Inferior parietal cortex (tissue), 1 donor: Measurements from ENCODE around the gene MYO1G.
"Not testable (repeated sequence)": the region's sequence is repeated elsewhere in the genome, so short reads cannot be mapped to it uniquely, and the experiment has no call there.

ENCODE experiments used
- DNase-seq: peaks from one replicate; pipeline ENCODE4 v3.0.0-alpha.2; 2016; ENCODE audit errors: extremely low spot score

Gene MYO1G

GRCh38 chr7:44944821-44945220 lies 34.0 kb downstream of the MYO1G start:
- no peak for DNase-seq

DNA sequence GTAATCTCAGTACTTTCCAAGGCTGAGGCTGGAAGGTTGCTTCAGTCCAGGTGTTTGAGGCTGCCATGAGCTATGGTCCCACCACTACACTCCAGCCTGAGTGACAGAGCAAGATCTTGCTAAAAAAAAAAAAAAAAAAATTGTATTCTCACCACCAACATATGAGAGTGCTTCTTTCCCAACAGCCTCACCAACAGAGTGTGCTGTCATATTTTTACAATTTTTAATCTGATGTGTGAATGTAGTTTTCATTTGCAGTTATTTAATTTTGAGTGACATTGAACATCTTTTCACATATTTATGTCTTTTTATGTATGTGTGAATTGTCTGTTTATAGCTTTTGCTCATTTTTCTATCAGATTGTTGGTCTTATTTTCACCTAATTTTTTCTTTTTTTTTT lies 35.2 kb downstream of the MYO1G start:
- DNase-seq: no peak

DNA sequence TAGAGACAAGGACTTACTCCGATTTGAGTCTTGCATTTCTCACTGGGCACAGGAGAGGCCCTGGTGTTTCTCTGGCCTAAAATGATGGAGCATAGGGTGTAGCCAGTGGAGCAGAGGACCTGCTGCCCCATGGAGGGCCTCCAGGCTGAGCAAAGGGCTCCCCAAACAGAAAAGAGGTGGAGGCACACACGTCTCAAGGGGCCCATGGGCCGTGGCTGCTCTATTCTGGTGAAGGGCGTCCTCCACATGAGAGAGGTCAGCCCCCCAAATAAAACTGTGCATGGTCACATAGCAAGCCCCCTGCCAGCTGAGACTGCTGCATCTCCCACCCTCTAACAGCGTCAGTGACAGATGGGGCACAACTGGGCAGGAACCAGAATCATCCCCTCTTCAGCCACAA lies 41.4 kb downstream of the MYO1G start:
- DNase-seq: no peak

GRCh38 chr7:44936322-44936721 lies 42.5 kb downstream of the MYO1G start:
- no peak for DNase-seq

- no peak for DNase-seq
These were observed 43.2 kb downstream of the MYO1G start for GRCh38 chr7:44935583-44935982.

DNA sequence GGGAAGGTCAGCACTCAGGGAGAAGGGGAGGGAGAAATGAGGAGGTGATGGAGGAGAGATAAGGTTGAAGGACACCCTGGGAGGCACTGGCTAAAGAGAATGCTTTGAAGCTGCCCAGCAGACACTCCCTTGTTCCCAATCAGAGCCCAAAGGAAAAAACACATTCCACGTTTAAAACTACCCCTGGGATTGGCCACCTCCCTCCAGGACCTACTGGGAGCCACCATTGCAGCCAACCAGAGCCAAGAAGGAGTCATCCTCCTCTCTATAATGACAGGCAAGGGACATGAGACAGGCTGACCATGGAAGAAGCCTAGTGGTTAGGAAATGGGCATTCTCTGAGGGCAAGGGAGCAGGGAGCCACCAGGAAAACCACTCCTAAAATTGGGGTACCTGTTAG lies 43.8 kb downstream of the MYO1G start:
- DNase-seq: no peak

GRCh38 chr7:44934510-44934909 lies 44.3 kb downstream of the MYO1G start:
- DNase-seq: not testable (repeated sequence)

DNA sequence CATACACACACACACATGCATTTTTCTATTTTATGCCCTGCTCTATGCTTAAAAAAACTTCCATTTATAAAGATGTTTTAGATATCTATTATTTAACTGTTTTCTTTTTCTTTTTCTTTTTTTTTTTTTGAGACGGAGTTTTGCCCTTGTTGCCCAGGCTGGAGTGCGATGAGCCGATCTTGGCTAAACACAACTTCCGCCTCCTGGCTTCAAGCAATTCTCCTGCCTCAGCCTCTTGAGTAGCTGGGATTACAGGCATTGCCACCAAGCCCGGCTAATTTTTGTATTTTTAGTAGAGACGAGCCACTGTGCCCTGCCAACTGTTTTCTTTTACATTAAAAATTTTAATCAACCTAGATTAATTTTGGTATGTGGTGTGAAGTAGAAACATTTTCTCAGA lies 47.9 kb downstream of the MYO1G start:
- no peak for DNase-seq

- no peak for DNase-seq
These were observed 56.5 kb downstream of the MYO1G start for GRCh38 chr7:44922351-44922694.

- peak; percentile 85 for DNase-seq
These were observed 57.0 kb downstream of the MYO1G start for GRCh38 chr7:44921607-44922350.

DNA sequence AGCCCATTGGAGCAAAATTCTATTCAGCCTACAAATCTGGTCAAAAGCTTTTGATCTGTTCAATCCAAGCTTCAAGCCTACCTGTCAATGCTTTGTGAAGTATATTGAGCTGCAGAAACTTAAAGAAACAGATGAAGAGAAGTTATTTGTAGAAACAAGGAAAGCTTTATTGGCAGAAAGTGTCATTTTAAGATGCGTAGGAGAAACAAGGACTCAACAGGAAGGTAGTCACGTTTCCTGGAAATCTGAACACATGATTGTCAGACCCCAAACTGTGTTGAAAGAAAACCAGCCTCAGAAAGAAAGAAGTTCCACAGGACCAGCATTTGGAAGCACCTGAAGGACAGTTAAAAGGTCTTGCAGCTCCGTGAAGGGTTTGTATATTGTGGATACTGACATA lies 58.7 kb downstream of the MYO1G start:
- no peak for DNase-seq

- no peak for DNase-seq
These were observed 60.8 kb downstream of the MYO1G start for GRCh38 chr7:44918029-44918428.

DNA sequence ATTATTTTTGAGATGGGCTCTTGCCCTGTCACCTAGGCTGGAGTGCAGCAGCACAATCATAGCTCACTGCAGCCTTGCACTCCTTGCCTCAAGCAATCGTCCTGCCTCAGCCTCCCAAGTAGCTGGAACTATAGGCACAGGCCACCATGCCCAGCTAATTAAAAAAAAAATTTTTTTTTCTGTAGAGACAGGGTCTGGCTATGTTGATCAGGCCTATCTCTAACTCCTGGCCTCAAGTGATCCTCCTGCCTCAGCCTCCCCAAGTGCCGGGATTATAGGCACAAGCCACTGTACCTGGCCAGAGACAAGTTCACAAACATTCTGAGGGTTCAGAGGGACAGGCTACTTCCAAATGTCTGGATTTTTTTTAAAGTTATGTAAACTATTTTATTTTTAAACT lies 61.4 kb downstream of the MYO1G start:
- DNase-seq: no peak

GRCh38 chr7:44914992-44915607 lies 63.7 kb downstream of the MYO1G start:
- DNase-seq: peak; percentile 27

- DNase-seq: no peak
These were observed 66.0 kb downstream of the MYO1G start for GRCh38 chr7:44912775-44913347.
